Panc1 (cell line): ENCODE data around the gene ZNF699.
"Not testable (repeated sequence)": the region's sequence is repeated elsewhere in the genome, so short reads cannot be mapped to it uniquely, and the experiment has no call there.

Experiments used
- TCF7L2 ChIP-seq: IDR thresholded peaks from 2 replicates; pipeline ENCODE4 v1.6.1; 2011; ENCODE audit warnings: mild to moderate bottlenecking, low read depth, low read length, inconsistent platforms
- TF ChIP-seq, protein P1 (sequence below): fragments of 450-650 bp; IDR thresholded peaks from 2 replicates; pipeline ENCODE4 v1.5.1; 2017; ENCODE audit warnings: mild to moderate bottlenecking

DNA sequence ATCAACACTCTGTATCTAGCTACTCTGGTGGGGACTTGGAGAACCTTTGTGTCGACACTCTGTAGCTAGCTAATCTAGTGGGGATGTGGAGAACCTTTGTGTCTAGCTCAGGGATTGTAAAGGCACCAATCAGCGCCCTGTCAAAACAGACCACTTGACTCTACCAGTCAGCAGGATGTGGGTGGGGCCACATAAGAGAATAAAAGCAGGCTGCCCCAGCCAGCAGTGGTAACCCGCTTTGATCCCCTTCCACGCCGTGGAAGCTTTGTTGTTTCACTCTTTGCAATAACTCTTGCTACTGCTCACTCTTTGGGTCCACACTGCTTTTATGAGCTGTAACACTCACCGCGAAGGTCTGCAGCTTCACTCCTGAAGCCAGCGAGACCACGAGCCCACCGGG is 12.6 kb upstream of the ZNF699 start:
- TF ChIP-seq, protein P1, sequence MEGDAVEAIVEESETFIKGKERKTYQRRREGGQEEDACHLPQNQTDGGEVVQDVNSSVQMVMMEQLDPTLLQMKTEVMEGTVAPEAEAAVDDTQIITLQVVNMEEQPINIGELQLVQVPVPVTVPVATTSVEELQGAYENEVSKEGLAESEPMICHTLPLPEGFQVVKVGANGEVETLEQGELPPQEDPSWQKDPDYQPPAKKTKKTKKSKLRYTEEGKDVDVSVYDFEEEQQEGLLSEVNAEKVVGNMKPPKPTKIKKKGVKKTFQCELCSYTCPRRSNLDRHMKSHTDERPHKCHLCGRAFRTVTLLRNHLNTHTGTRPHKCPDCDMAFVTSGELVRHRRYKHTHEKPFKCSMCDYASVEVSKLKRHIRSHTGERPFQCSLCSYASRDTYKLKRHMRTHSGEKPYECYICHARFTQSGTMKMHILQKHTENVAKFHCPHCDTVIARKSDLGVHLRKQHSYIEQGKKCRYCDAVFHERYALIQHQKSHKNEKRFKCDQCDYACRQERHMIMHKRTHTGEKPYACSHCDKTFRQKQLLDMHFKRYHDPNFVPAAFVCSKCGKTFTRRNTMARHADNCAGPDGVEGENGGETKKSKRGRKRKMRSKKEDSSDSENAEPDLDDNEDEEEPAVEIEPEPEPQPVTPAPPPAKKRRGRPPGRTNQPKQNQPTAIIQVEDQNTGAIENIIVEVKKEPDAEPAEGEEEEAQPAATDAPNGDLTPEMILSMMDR: not testable (repeated sequence)
- not testable (repeated sequence) for TF ChIP-seq TCF7L2
